RWPE2 (cell line): ENCODE measurements around the gene SSTR3.

Experiments
- ATAC-seq: fragments of 200-7000 bp; cut with Tn5 transposase; 3 replicates; pipeline ENCODE4 v1.9.1; 2021; ENCODE audit warnings: low read depth
- DNase-seq: peaks from one replicate; pipeline ENCODE4 v3.0.0-alpha.2; 2020; ENCODE audit warnings: low spot score
- H3K27ac ChIP-seq: fragments of 450-650 bp; 2 replicates; pipeline ENCODE4 v1.5.1; 2017; ENCODE audit warnings: mild to moderate bottlenecking; ENCODE audit not compliant: poor library complexity, severe bottlenecking
- H3K27me3 ChIP-seq: fragments of 250-450 bp; sonication (Bioruptor Pico); 2 replicates; pipeline ENCODE4 v1.5.1; 2021; ENCODE audit warnings: mild to moderate bottlenecking, moderate library complexity; ENCODE audit not compliant: insufficient read depth, poor library complexity, severe bottlenecking
- H3K36me3 ChIP-seq: fragments of 250-450 bp; sonication (Bioruptor Pico); 2 replicates; pipeline ENCODE4 v1.5.1; 2020; ENCODE audit warnings: low read depth, mild to moderate bottlenecking, moderate library complexity
- H3K4me1 ChIP-seq: fragments of 250-450 bp; sonication (Bioruptor Pico); 2 replicates; pipeline ENCODE4 v1.5.1; 2021; ENCODE audit warnings: mild to moderate bottlenecking, moderate library complexity; ENCODE audit not compliant: insufficient read depth, poor library complexity, severe bottlenecking
- H3K4me3 ChIP-seq: fragments of 250-450 bp; sonication (Bioruptor Pico); 2 replicates; pipeline ENCODE4 v1.5.1; 2021; ENCODE audit warnings: mild to moderate bottlenecking, moderate library complexity; ENCODE audit not compliant: severe bottlenecking
- H3K9me3 ChIP-seq: fragments of 250-450 bp; sonication (Bioruptor Pico); 2 replicates; pipeline ENCODE4 v1.5.1; 2021; ENCODE audit warnings: mild to moderate bottlenecking, moderate library complexity; ENCODE audit not compliant: severe bottlenecking
- TF ChIP-seq, protein P1 (sequence below): fragments of 450-650 bp; IDR thresholded peaks from one replicate; pipeline ENCODE4 v1.5.1; 2017; ENCODE audit warnings: mild to moderate bottlenecking, moderate library complexity; ENCODE audit not compliant: poor library complexity, severe bottlenecking

Gene SSTR3

DNA sequence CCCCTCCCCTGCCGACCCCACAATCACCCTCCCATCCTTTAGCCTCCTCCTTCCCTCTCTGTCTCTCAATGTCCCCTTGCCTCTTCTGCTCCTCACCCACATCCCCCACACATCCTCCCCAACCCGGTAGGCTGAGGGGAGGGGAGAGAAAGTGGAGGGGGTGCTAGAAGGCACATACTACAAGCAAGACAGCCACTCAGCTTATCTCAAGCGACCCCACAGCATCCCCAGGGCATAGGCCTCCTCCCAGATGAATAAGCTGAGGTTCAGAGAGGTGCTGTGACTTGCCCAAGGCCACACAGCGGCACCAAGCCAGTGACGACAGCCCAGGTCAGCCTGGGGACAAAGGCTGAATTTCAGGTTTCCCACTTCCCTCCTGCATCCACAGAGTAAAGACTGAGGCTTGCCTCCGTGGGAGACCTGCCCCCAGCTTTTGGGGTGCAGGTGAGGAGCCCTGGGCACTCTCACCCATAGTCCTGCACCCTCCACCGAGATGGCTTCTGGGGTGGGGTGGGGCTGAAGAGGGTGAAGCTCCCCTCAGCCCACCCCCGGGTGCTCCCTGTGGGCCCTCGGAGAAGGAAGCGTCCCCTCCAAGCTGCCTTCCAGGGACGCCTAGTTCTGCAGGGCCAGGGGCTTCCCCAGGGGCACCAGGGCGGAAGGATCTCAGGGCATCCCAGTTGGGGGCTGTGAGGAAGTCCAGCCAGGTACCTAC is 31.3 kb upstream of the SSTR3 start:
- Histone ChIP-seq H3K4me3 (peak overlapping the region; percentile 59), H3K27me3 (no peaks in the 10 kb centered on the region), H3K36me3 (peaks cover 30% of the 10 kb centered on the region), H3K27ac (peak overlapping the region; percentile 66), H3K4me1 (peaks cover 11% of the 10 kb centered on the region), H3K9me3 (no peaks in the 10 kb centered on the region)
- TF ChIP-seq, protein P1, sequence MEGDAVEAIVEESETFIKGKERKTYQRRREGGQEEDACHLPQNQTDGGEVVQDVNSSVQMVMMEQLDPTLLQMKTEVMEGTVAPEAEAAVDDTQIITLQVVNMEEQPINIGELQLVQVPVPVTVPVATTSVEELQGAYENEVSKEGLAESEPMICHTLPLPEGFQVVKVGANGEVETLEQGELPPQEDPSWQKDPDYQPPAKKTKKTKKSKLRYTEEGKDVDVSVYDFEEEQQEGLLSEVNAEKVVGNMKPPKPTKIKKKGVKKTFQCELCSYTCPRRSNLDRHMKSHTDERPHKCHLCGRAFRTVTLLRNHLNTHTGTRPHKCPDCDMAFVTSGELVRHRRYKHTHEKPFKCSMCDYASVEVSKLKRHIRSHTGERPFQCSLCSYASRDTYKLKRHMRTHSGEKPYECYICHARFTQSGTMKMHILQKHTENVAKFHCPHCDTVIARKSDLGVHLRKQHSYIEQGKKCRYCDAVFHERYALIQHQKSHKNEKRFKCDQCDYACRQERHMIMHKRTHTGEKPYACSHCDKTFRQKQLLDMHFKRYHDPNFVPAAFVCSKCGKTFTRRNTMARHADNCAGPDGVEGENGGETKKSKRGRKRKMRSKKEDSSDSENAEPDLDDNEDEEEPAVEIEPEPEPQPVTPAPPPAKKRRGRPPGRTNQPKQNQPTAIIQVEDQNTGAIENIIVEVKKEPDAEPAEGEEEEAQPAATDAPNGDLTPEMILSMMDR = no peak
- ATAC-seq (peak; percentile 15; the same call in 2 of the 3 replicates), DNase-seq (peak; percentile 40)

DNA sequence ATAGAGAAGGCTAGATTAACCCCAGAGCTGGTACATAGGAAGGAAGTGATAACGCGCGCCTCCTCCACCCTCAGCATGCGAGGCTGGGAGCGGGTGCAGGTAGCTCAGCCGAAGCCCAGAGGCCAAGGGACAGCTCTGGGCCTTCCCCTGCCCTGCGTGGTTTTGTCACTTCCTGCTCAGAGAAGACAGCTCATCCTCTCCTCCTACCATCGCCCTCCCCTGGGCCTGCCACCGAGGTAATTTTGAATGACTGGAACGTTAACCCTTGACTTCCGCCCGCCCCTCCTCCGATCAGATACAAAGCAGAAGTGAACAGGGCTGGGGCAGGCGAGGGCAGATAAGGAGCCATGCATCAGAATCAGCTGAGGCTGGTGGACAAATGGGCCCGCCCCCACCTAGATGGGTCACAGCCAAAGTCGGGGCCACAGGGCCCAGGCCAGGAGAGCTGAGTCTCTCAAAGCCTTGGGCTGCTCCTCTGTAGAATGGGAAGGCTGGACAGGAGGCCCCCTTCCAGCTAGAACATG is 30.2 kb upstream of the SSTR3 start:
- DNase-seq (peak; percentile 76), ATAC-seq (peak; percentile 74)
- Histone ChIP-seq H3K36me3 (peaks cover 36% of the 10 kb centered on the region), H3K27ac (peak overlapping the region; percentile 66), H3K9me3 (no peaks in the 10 kb centered on the region), H3K27me3 (no peaks in the 10 kb centered on the region), H3K4me1 (peaks cover 11% of the 10 kb centered on the region), H3K4me3 (peak overlapping the region; percentile 59)
- TF ChIP-seq, protein P1 = no peak

DNA sequence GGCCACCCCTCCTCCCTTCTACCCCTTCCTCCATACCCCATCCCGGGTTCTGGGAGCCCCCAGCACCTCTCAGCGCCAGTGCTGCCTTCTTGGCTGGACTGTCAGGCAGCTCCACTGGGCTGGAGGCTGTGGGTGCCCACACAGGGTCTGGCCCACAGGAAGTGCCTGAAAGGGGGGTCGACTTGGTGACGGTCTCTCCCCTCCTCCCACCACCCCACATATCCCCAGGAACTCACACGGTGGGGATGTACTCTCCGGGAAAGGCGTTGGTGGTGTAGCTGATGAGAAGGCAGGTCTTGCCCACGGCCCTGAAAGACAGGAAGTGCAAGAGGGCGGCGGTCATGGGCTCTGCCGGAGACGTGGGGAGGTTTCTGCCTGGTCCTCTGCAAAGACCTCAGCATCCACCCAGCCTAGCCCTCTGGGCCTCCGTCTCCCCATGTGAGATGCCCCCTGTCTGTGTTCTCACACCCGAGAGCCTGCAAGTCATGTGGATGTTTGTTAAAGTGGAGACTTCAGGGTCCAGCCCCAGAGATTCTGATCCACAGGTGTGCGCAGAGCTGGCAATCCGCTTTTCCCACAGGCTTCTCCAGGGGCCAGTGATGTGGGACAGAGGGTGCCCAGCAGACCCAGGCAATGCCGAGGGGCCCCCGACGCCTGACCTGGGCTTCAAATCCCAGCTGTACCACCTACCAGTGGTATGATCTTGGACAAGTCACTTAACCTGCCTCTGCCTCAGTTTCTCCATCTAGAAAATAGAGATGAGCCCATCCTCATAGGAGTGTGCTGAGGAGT is 29.3 kb upstream of the SSTR3 start:
- H3K36me3 ChIP-seq = peaks cover 42% of the 10 kb centered on the region
- DNase-seq (peak; percentile 38), ATAC-seq (no peak)
- no peak overlapping the region for H3K4me3 ChIP-seq
- H3K27me3 ChIP-seq = no peaks in the 10 kb centered on the region
- no peaks in the 10 kb centered on the region for H3K9me3 ChIP-seq
- H3K4me1 ChIP-seq = peaks cover 11% of the 10 kb centered on the region
- peak overlapping the region; percentile 66 for H3K27ac ChIP-seq
- TF ChIP-seq, protein P1 = no peak

DNA sequence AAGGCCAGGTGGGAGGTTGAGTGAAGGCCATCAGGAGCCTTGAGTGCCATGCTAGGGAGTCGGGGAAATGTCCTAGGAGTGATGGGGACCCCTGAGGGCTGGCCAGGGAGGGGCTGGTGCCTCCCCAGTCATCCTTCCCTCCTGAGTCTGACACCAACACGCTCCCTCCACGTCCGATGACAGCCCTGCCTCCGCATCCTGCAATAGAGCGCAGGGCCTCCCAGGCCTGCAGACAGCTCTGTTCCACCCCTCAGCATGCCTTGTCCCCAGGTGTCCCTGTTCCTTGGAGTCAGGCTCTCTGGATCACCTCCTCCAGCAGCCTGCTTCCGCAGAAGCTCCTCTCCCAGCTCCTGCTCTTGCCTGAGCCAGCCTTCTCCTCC is 28.7 kb upstream of the SSTR3 start:
- Histone ChIP-seq H3K4me1 (peaks cover 11% of the 10 kb centered on the region), H3K36me3 (peaks cover 48% of the 10 kb centered on the region), H3K9me3 (no peaks in the 10 kb centered on the region), H3K27me3 (no peaks in the 10 kb centered on the region), H3K27ac (no peak overlapping the region), H3K4me3 (no peak overlapping the region)
- ATAC-seq = no peak
- peak; percentile 35 for DNase-seq
- TF ChIP-seq, protein P1 = no peak
